Mesothelial cell of epicardium (in vitro differentiated cells): ENCODE results near the gene KRT84. TPM values are rescaled to one million over a fixed set of nuclear protein-coding genes. Genes with fewer than 3 reads are reported as not detected.

Experiments
- DNase-seq, 2 experiments: peaks; one replicate each; pipeline ENCODE4 v3.0.0; 2021; ENCODE audit warnings: low spot score in 2 of 2; ENCODE audit not compliant: unreplicated experiment in 2 of 2
- H3K27ac Mint-ChIP-seq: 2 replicates; pipeline ENCODE4 v1.8.0; 2021; ENCODE audit warnings: mixed read lengths
- H3K27me3 Mint-ChIP-seq: 2 replicates; pipeline ENCODE4 v1.8.0; 2021; ENCODE audit warnings: low read depth, mixed read lengths
- H3K36me3 Mint-ChIP-seq: 2 replicates; pipeline ENCODE4 v1.8.0; 2021; ENCODE audit warnings: mixed read lengths
- H3K4me1 Mint-ChIP-seq: 2 replicates; pipeline ENCODE4 v1.8.0; 2021; ENCODE audit warnings: mixed read lengths
- H3K4me3 Mint-ChIP-seq: 2 replicates; pipeline ENCODE4 v1.8.0; 2021; ENCODE audit warnings: mild to moderate bottlenecking, moderate library complexity, mixed read lengths
- H3K9me3 Mint-ChIP-seq: 2 replicates; pipeline ENCODE4 v1.8.0; 2021; ENCODE audit warnings: mixed read lengths
- CTCF ChIP-seq: fragments of 200-600 bp; sonication (generic); IDR thresholded peaks from one replicate; pipeline ENCODE4 v1.5.0; 2021; ENCODE audit warnings: antibody characterized with exemption; ENCODE audit not compliant: unreplicated experiment
- total RNA-seq: library from RNA; stranded (reverse); gene quantifications from 3 replicates; pipeline ENCODE4 v1.2.1, GENCODE V29; 2021

KRT84 gene
- total RNA-seq, 1 donor from 2014 or later, result not detected

- DNase-seq, result no peak
- peaks cover 6% of the 10 kb centered on the region for H3K9me3 Mint-ChIP-seq
- H3K27me3 Mint-ChIP-seq, result peaks cover 8% of the 10 kb centered on the region
- no peak overlapping the region for H3K27ac Mint-ChIP-seq
- no peak for TF ChIP-seq CTCF
- no peak overlapping the region for H3K4me3 Mint-ChIP-seq
- H3K4me1 Mint-ChIP-seq, result peaks cover 13% of the 10 kb centered on the region
- H3K36me3 Mint-ChIP-seq, result no peaks in the 10 kb centered on the region
Observed at GRCh38 chr12:52333321-52333720, 52.1 kb downstream of the KRT84 start.

- no peak overlapping the region for H3K27ac Mint-ChIP-seq
- H3K36me3 Mint-ChIP-seq, result no peaks in the 10 kb centered on the region
- no peak for TF ChIP-seq CTCF
- no peak for DNase-seq
- peaks cover 6% of the 10 kb centered on the region for H3K9me3 Mint-ChIP-seq
- peaks cover 13% of the 10 kb centered on the region for H3K4me1 Mint-ChIP-seq
- peaks cover 8% of the 10 kb centered on the region for H3K27me3 Mint-ChIP-seq
- no peak overlapping the region for H3K4me3 Mint-ChIP-seq
Observed at GRCh38 chr12:52332381-52332780, 53.1 kb downstream of the KRT84 start.

- Mint-ChIP-seq H3K27me3 (peaks cover 8% of the 10 kb centered on the region), H3K27ac (no peak overlapping the region), H3K9me3 (peaks cover 5% of the 10 kb centered on the region), H3K36me3 (no peaks in the 10 kb centered on the region), H3K4me1 (peaks cover 13% of the 10 kb centered on the region), H3K4me3 (no peak overlapping the region)
- no peak for DNase-seq
- TF ChIP-seq CTCF, result no peak
Observed at GRCh38 chr12:52331833-52332232, 53.6 kb downstream of the KRT84 start.

- Mint-ChIP-seq H3K27me3 (peaks cover 8% of the 10 kb centered on the region), H3K9me3 (no peaks in the 10 kb centered on the region), H3K4me3 (no peak overlapping the region), H3K27ac (no peak overlapping the region), H3K36me3 (no peaks in the 10 kb centered on the region), H3K4me1 (peaks cover 11% of the 10 kb centered on the region)
- no peak for TF ChIP-seq CTCF
- DNase-seq, result no peak
Observed at GRCh38 chr12:52331039-52331438, 54.4 kb downstream of the KRT84 start.

GRCh38 chr12:52327830-52328500 lies 57.5 kb downstream of the KRT84 start:
- Mint-ChIP-seq H3K27ac (no peak overlapping the region), H3K4me3 (no peak overlapping the region), H3K36me3 (no peaks in the 10 kb centered on the region), H3K9me3 (no peaks in the 10 kb centered on the region), H3K4me1 (peaks cover 4% of the 10 kb centered on the region), H3K27me3 (peaks cover 22% of the 10 kb centered on the region)
- no peak for TF ChIP-seq CTCF
- DNase-seq, result peak in 1 of 2 experiments; percentile 16

Other genes starting within 250 kb of the KRT84 start
- 2.7 to 3.0 TPM (median 3.0 TPM) in 3 replicates for gene KRT80, start 193.6 kb downstream of the KRT84 start, total RNA-seq
- 85.5 to 90.3 TPM (median 86.6 TPM) in 3 replicates for gene KRT7, start 152.4 kb downstream of the KRT84 start, total RNA-seq
- 0.16 TPM in 1 of 3 replicates, not detected in the others for gene KRT86, start 111.0 kb downstream of the KRT84 start, total RNA-seq
- 0.16 TPM in 1 of 3 replicates, not detected in the others for gene KRT81, start 94.1 kb downstream of the KRT84 start, total RNA-seq
- gene KRT83, start 64.3 kb downstream of the KRT84 start, total RNA-seq, result not detected in 3 replicates
- not detected in 3 replicates for gene KRT85, start 18.2 kb downstream of the KRT84 start, total RNA-seq
- gene KRT82, start 20.7 kb upstream of the KRT84 start, total RNA-seq, result not detected in 3 replicates
- gene KRT75, start 48.7 kb upstream of the KRT84 start, total RNA-seq, result not detected in 3 replicates
- gene KRT6B, start 66.5 kb upstream of the KRT84 start, total RNA-seq, result not detected in 3 replicates
- not detected in 3 replicates for gene KRT6C, start 88.2 kb upstream of the KRT84 start, total RNA-seq
- 1.2 TPM in 1 of 3 replicates, not detected in the others for gene KRT6A, start 107.6 kb upstream of the KRT84 start, total RNA-seq
- 0.51 to 1.4 TPM (median 0.72 TPM) in 3 replicates for gene KRT5, start 134.7 kb upstream of the KRT84 start, total RNA-seq
- gene KRT71, start 167.5 kb upstream of the KRT84 start, total RNA-seq, result not detected in 3 replicates
- gene KRT74, start 188.2 kb upstream of the KRT84 start, total RNA-seq, result not detected in 3 replicates
- gene KRT72, start 215.8 kb upstream of the KRT84 start, total RNA-seq, result not detected in 3 replicates
- gene KRT73, start 232.9 kb upstream of the KRT84 start, total RNA-seq, result not detected in 3 replicates